Stomach (tissue), 4 donors: ENCODE results near the gene PLEKHJ1.

Experiments
- POLR2A ChIP-seq, 4 donors: fragments of 450-650 bp; IDR thresholded peaks; one replicate each; pipeline ENCODE4 v1.6.1; 2016; ENCODE audit warnings: antibody characterized with exemption in 4 of 4, control low read depth in 2 of 4, mild to moderate bottlenecking in 1 of 4, moderate library complexity in 1 of 4
- TF ChIP-seq, protein P1 (sequence below), 7 experiments: fragments of 450-650 bp in 4 of 7; fragments of 200-600 bp in 3 of 7; sonication (generic) in 3 of 7; IDR thresholded peaks; one replicate each; pipeline ENCODE4 v1.5.1; 2016 to 2019; ENCODE audit warnings: antibody characterized with exemption in 7 of 7, control low read depth in 2 of 7, mild to moderate bottlenecking in 1 of 7

DNA sequence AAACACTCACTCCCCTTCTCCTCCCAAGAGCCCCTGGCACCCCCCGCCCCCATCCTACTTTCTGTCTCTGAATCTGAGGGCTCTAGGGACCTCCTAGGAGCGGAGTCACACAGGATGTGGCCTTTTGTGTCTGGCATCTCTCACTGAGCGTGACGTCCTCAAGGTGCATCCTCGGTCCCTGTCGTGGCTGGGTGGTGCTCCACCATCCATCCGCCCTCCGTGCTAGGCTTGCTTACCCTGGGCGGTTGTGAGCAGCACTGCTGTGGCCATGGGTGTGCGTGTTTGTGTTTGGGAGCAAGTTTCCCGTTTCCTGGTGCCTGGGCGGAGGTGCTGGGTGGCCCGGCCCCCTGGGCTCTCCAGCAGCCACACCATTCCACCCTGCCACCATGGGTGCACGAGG lies 12.2 kb downstream of the PLEKHJ1 start:
- TF ChIP-seq, protein P1, sequence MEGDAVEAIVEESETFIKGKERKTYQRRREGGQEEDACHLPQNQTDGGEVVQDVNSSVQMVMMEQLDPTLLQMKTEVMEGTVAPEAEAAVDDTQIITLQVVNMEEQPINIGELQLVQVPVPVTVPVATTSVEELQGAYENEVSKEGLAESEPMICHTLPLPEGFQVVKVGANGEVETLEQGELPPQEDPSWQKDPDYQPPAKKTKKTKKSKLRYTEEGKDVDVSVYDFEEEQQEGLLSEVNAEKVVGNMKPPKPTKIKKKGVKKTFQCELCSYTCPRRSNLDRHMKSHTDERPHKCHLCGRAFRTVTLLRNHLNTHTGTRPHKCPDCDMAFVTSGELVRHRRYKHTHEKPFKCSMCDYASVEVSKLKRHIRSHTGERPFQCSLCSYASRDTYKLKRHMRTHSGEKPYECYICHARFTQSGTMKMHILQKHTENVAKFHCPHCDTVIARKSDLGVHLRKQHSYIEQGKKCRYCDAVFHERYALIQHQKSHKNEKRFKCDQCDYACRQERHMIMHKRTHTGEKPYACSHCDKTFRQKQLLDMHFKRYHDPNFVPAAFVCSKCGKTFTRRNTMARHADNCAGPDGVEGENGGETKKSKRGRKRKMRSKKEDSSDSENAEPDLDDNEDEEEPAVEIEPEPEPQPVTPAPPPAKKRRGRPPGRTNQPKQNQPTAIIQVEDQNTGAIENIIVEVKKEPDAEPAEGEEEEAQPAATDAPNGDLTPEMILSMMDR (IDR thresholded peaks at IDR 0.05): no peak
- TF ChIP-seq POLR2A (IDR thresholded peaks at IDR 0.05): no peak
